ENCODE measurements around the gene EXT2.

The EXT2 gene

DNA sequence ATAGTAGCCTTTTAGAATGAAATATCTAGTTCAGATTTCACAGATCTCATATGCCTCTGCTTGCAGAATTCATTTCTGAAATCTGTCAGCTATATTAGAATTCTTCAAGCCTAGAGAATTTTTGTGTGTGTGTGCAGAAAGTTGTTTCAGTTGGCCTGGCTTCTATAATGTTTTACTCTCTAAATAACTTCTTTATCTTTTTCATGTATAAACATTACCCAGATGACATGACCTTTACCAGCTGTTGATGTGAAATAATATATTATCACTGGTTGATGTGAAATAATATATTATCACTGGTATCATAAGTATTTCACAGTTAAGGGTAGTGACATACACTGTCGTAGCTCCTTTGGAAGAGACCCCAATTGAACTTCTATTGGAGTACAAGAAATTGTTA lies 141.7 kb downstream of the EXT2 start:
- no peak for DNase-seq (ENCODE audit: low read depth in 2 of 3, low spot score in 1 of 3)

DNA sequence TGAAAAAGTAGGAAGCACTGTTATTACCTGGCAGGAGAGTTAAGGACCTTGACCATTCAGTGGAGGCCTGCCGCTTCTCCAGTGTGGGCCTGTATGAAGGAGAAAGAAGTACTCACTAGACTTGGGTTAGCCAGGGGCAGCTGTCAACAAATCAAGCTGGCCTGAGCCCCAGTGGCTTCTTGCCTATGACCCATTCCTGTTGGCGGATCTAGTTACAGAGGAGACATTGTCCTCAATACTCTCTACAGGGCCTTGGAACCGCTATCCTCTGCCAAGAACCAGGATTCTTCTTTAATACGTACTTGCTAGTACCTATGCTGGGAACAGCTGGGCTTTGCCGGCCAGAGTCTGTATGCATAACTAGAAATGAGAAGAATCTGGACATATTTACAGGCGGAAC lies 146.4 kb downstream of the EXT2 start:
- DNase-seq (ENCODE audit: low read depth in 2 of 3, low spot score in 1 of 3) = no peak

DNA sequence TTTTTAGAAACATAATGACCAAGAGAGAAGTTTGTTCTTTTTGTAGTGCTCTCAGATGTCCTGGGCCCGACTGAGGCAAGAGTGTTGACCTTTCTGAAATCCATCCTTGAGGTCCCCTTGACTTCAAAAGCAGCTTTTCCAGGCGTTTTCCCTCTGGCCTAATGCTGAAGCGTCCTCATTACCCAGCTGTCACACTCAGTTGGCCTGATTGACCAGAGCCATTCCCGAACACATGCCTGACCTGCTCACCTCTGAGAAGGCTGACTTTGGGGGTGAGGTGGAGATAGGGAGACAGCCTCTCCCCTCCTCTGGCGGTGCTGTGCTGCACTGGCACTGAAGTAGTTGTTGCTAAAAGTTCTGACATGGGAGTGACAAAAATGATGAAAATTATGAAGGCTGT lies 147.6 kb downstream of the EXT2 start:
- no peak for DNase-seq (ENCODE audit: low read depth in 2 of 3, low spot score in 1 of 3)

DNA sequence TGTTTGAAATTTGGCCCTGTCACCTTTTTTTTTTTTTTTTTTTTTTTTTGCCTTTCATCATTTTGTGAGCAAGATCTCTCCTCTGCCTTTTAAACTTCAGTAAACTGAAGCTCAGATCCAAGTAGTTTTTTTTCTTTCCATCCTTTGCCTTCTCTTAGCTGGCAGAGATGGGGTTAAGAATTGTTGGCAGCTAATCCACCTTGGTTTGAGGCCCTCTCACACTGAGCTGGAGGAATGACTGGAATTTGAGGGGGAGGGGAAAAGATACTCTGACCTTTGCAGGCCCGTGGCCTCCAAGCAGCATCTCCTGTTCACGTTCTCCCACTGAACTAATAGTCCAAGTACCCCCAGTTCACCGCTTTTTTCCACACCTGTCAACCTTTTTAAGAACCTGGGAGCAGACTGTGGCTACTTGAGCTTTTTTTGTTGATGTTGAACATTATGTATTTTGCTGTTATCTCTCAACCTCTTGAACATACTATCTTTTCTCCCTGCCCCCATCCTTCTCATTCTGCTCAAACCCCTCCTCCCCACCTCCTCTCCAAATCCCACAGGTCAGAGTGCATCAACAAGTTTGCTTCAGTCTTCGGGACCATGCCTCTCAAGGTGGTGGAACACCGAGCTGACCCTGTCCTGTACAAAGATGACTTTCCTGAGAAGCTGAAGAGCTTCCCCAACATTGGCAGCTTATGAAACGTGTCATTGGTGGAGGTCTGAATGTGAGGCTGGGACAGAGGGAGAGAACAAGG lies 148.3 kb downstream of the EXT2 start:
- DNase-seq (ENCODE audit: low read depth in 2 of 3, low spot score in 1 of 3) = no peak

DNA sequence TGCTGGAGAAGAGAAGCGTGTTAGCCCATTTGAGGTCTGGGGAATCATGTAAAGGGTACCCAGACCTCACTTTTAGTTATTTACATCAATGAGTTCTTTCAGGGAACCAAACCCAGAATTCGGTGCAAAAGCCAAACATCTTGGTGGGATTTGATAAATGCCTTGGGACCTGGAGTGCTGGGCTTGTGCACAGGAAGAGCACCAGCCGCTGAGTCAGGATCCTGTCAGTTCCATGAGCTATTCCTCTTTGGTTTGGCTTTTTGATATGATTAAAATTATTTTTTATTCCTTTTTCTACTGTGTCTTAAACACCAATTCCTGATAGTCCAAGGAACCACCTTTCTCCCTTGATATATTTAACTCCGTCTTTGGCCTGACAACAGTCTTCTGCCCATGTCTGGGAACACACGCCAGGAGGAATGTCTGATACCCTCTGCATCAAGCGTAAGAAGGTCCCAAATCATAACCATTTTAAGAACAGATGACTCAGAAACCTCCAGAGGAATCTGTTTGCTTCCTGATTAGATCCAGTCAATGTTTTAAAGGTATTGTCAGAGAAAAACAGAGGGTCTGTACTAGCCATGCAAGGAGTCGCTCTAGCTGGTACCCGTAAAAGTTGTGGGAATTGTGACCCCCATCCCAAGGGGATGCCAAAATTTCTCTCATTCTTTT lies 149.3 kb downstream of the EXT2 start:
- DNase-seq (ENCODE audit: low read depth in 2 of 3, low spot score in 1 of 3) = no peak

DNA sequence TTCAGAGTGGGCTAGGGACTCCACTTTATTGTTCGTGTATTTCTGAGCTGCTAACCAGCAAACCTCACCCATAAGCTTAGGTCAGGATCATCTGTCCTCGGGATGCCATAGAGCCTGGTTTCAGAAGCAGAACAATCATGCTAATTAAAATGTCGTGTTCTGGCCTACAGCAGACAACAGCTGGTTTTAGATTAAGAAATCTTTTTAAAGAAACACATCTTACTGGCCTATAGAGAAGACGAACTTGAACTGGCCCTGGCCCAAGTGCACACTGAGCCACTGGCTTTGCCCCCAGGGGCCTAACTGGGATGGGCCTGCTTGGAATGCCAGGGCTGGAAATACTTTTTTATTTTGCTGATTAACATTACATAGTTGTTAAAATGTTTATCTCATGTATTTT lies 151.2 kb downstream of the EXT2 start:
- DNase-seq (ENCODE audit: low read depth in 2 of 3, low spot score in 1 of 3) = no peak

DNA sequence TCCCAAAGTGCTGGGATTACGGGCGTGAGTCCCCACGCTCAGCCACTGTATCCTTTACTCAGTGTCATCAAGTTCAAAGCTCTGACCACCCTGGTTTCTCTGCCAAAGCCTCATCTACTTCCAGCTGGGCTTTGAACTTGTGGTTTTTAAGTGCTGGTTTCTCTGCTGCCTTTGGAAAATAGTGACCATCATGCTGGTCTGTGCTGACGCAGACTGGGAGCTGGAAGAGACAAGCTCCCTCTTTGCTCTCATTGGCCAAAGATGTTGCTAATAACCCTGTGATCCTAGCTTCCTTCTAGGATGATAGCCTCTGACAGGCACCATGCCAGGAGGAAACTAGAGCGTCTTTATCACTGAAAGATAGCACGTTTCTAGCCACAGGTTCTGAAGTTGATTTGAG lies 152.0 kb downstream of the EXT2 start:
- DNase-seq (ENCODE audit: low read depth in 2 of 3, low spot score in 1 of 3) = no peak

DNA sequence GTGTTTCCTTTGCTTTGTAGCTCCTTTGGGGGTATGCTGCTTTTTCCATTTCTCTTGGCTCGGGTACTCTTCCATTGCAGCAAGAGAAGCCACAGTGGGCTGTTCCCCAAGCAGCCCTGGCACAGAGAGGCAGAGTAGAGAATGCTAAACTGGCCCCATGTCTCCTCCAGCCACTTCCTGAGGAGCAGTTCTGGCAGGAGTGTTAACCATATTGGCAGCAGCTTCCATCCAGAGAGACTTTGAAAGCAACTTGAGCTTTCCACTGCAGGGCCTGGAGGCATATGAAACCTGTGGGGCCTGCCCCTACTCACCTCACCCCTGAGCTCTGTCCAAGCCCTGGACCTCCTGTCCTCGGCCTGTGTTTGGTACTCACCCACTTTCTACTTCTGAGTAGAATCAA lies 152.6 kb downstream of the EXT2 start:
- no peak for DNase-seq (ENCODE audit: low read depth in 2 of 3, low spot score in 1 of 3)

DNA sequence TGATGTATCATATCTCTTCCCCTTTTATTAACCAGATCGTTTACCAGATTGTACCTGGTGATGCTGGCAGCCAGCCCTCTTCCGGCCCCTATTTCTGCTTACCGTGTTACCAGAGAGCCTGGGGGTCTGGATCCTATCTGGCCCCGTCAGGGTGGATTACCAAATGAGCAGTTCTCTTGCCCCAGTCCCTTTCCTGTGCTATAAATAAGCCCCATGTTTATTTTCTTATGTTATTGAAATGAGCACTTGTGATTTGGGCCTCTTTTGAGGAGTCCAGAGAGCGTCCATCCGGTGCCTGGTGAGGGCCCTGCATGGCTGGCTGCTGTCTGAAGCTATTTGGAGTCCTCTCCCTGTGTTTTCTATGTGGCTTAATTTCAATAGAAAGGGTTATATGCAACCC lies 154.9 kb downstream of the EXT2 start:
- no peak for DNase-seq (ENCODE audit: low read depth in 2 of 3, low spot score in 1 of 3)

DNA sequence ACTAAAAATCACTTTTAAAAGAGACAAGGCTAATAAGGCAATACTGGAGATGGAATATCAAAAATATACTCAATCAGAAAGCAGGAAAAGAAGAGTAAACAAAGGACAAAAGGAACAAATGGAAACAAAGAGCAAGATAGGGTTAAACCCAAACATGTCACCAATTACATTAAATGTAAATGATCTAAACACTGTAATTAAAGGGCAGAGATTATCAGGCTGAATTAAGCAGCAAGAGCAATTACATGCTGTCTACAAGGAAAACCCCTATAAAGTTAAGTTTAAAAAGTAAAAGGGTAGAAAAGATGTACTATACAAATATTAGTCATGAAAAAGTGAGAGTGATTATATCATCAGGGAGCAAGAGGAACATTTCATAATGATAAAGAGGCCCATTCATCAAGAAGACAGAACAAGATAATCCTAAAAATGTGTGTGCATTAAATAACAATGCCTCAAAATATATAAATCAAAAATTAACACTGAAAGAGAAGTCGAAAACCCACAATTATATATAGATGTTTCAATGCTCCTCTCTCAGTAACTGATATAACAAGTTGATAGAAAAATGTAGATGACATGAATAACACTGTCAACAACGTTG lies 157.6 kb downstream of the EXT2 start:
- no peak for DNase-seq (ENCODE audit: low read depth in 2 of 3, low spot score in 1 of 3)

DNA sequence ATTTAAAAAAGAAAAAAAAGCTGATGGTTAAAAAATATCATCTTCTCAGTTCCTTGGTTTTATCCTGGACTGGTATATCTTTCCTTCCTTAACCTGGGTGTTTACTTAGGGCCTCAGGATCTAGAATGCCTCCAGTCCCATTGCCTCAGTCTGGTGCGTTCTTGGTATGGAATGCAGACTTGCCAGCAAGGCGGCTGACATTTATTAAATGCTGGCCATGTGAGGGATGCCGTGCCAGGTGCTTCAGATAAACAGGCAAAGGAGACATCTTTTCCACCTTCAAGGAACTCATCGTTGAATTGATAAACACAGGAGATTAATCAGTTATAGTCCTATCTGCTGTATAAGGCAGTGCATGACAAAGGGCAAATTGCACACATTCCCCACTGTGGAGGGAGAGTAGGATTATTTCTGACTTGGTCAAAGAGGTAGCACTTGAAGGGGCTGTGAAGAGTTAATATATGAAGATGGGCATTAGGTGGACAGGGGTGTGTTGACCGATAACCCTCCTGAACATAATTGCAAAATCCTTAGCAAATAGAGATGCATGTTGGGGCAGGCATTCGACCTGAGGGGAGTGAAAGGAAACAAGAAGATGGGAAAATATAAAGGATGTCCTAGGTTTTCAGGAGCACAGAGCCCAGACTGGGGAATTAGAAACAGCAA lies 160.1 kb downstream of the EXT2 start:
- DNase-seq (ENCODE audit: low read depth in 2 of 3, low spot score in 1 of 3) = no peak

DNA sequence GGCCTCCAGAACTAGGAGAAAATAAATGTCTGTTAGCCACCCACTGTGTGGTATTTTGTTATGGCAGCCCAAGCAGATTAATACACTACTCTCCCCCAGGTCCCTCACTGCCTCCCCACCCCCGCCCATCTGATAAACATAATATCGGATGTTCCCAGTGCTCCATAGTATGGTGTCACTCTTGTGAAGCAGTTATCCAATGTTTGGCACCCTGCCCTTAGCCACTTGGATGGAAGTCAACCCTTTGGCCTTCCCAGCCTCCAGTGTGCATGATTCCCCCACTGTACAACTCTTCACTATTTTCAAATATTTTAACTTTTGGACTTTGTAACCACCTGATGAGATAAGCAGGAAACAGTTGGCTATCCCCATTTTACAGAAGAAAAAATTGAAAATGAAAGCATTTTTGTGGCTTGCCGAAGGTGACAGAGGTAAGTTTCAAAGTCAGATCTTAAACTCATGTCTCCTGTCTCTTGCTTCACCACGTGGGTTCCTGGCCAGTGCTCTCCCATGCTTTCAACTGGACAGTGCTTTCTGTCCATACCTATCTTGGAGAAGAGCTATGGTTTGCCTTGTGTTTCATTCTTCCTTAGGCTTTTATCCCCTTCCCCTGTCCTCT lies 161.3 kb downstream of the EXT2 start:
- DNase-seq (ENCODE audit: low read depth in 2 of 3, low spot score in 1 of 3) = no peak

DNA sequence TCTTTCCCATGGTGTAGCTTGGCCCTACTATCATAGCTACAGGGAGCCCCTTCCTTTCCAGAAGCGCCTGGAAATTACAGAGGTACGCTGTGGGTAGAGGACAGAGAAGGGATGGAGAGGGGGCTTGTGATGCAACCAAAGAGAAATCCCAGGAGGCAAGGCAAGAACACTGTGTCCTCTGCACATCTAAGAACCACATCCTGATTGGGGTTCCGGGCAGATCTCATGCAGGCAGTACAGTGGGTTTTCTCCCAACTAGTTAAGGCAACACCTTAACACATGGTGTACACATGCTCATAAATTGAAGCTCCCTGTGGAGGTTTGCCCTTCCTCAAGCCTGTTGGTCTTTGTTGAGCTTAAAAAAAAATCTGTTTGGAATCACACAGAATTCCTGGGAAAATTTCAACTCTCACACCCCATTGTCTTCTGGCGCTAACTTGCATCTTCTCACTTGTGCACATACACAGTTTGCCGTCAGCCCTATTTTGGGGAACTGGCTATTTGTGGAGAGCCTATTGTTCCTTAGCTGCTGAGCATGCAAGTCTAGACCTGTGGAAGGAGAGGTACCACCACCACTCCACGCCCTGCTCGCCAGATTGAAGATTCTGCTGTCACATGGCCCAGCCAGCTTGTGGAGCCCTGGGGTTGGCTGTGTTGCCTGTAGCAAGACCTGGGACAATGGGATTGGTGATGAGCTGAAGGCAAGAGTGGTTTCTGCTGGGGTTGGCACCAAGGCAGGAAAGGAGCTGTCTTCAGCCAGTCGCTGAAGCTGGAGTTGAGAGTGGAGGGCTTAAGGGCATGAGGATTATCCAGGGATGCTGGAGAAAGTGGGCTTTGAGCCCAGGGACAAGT lies 162.1 kb downstream of the EXT2 start:
- DNase-seq (ENCODE audit: low read depth in 2 of 3, low spot score in 1 of 3) = no peak

DNA sequence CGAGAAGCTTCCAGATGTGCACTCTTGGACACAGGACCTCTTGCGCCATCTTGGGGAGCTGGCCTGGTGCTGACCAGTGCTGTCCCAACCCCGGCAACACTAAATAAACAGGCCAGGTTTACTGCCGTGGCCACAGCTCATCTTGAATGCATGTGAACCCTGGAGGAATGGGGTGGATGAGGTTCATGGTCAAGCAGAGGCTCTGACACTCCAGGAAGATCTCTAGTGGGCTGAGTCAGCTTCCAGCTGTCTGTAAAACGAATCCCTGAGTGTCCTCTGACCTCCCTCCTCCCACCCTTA lies 162.7 kb downstream of the EXT2 start:
- no peak for DNase-seq (ENCODE audit: low read depth in 2 of 3, low spot score in 1 of 3)

DNA sequence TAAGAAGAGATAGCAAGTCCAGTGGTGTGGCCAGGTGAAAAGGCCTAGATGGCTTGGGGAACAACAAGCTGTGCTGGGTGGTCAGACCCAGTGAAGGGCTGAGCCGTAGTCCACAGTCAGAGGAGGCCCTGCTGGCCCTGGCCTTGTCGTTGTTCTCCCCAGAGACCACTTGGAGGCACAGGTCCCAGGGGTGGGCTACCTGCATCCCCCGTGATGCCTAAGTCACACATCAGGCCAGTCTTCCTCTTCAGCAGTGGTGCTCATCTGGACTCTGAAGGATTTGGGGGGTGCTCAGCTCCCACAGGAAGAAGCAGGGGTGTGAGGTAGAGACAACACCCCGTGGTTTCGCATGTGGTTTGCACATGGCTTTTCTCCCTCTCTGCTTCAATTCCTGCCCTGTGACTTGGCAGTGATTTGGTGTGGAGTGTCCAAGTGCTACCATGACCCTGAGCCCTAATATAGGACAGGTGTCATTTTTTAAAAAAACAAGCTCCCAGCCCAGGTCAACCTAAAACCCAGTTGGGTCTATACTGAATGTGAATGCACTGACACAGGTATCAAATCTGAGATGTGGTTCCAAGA lies 163.5 kb downstream of the EXT2 start:
- DNase-seq (ENCODE audit: low read depth in 2 of 3, low spot score in 1 of 3) = no peak

DNA sequence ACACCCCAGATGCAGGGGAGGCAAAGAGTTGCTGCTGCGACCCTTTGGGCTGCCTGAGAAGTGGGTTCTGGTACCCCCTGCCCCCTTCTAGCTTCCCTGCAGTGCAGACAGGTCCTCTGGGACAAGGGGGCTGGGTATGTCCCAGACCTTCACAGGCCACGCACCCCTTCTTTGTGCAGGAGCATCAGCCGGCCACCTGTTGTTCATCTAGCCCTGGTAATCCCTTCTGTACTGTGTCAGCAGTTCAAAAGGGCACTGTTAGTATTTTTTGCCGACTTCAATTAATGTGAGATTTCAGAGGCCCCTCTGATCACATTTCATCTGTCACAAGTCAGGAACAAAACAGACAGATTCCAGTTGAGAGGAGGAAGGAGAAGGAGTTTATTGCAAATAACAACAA lies 164.6 kb downstream of the EXT2 start:
- no peak for DNase-seq (ENCODE audit: low read depth in 2 of 3, low spot score in 1 of 3)

DNA sequence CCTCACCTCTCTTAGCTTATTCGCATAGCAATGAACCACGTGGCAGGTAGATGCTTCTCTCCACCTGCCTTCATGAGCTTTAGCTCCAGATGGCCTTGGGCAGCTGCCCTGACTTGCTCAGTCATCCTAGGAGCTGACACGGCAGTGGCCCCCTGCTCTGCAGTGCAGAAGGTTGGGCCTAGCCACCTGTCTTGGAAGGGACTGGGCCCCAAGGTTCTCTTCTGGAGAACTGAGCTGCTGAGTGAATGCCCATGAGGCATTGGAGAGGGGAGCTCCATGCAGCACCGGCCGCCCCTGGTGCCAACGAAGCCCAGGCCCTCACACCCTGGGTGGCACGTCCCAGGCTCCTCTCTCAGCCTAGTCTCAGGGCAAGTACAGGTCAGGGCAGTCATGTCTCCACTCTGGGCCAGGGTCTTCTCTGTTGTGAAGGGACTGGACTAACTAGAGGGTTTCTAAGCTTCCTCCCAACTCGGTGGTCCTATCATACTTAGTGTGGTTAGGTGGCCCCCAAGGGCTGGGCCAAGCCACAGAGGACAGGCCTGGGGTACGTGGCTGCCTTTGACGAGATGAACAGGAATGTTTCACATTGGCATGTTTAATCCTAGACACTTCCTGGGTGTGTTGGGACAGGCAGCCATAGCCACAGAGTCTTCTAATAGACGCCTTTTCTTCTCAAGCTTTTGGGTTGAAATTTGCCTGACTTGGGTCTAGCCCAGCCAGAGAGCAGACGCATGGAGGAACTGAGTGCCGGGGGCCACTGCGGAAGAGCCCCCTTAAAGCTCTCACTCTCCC lies 166.5 kb downstream of the EXT2 start:
- DNase-seq (ENCODE audit: low read depth in 2 of 3, low spot score in 1 of 3) = no peak

DNA sequence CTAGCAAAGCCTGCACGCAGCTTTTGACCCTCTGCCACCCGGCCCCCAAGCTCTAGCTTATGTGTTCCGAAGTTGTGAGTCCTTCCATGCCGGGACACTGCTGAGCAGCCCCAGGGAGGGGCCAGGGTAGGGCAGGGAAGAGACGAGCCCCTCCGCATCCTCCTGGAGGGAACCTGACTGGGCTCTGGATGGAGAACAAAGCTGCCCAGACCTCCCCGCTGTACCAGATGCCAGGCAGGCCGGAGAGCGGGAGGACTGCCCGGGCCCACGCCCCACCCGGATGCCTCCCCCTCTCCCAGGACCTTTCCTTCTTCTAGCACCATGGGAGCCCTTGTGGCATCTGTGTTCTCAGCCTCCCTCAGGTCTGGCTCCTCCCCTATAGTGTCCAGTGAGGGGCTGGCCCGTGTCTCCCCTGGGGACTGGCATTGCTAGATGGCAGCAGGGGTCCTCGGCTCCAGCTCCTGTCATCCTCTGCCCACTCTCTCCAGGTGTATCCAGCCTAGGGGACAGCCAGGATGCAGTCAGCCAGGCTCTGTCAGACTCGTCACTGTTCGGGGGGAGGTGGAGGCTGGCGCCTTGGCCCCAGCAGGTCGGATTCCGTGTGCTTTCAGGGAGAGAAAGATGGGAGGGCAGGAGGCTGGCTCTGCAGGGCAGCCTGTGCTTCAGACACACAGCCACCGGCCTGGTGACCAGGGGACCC lies 168.4 kb downstream of the EXT2 start:
- DNase-seq (ENCODE audit: low read depth in 2 of 3, low spot score in 1 of 3) = no peak

DNA sequence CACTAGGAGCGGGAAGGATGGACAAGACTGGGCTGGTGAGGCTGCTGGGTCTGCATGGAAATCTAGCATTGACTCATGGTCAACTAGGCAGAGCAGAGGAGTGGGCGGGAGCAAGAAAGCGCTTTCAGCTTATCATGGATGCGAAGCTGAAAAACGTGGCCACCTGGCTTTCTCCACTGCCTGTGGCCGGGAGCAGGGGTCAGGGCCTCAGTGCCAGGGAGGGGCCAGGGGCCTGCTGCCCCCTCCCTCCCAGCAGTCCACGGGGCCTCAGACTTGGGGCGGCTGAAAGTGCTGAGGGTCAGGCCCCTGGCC lies 168.9 kb downstream of the EXT2 start:
- DNase-seq (ENCODE audit: low read depth in 2 of 3, low spot score in 1 of 3) = no peak
